CD4-positive, alpha-beta T cell treated with Interleukin-4 for 4 hours (primary cell): ENCODE results near the gene MX2.
"Not testable (repeated sequence)": the region's sequence is repeated elsewhere in the genome, so short reads cannot be mapped to it uniquely, and the experiment has no call there.

Experiments used
- DNase-seq: peaks from one replicate; pipeline ENCODE4 v3.0.0-alpha.2; 2020

Gene MX2

DNA sequence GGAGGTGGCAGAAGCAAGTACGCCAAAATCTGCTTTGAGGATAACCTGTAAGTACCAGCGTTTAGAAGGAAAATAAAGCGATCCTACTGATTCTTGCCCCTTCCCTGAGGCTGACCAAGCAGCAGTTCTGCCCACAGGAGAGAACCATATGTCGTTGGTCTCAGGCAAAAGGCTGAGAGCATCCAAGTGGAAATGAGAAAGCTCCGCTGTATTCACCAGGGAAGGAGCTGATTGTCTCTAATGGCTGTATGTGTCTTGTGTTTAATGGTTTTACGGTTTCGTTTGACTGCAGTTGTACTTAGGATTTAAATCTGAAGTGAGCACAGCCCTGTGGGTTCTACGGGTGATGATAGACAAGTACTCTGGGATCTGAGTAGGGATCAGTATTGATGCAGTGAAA is 23.4 kb upstream of the MX2 start:
- DNase-seq = no peak

DNA sequence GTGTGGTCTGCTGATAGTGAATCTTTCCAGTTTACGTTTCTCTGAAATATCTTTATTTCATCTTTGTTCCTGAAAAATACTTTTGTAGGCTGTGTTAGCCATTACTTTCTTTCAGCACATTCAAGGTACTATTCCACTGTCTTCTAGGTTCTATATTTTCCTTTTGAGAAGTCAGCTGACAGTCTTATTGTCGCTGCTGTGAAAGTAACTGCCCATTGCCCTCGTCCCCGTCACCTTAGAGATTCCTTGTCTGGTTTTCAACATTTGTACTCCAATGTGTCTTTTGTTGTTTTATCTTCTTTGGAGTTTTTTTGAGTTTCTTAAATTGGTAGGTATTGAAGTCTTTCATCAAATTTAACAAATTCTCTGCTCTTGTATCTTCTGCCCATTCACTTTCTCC is 19.8 kb upstream of the MX2 start:
- DNase-seq = no peak

DNA sequence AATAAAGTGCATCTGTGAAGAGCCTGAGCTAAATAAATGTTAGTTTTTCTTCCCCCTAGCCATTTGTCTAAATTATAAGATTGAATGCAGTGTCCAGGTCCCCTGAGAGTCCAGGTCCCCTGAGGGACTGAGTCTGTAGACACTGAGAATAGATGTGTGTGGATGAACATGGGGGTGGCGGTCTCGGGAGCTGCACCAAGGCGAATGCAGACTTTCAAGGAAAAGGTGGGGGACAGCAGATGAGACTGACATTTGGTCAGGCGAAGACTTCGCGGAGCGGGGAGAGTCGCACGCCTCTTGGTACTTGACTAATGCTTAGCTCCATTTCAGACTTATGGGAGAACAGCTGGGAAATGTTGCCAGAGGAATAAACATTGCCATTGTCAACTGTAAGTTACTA is 17.7 kb upstream of the MX2 start:
- DNase-seq = no peak

DNA sequence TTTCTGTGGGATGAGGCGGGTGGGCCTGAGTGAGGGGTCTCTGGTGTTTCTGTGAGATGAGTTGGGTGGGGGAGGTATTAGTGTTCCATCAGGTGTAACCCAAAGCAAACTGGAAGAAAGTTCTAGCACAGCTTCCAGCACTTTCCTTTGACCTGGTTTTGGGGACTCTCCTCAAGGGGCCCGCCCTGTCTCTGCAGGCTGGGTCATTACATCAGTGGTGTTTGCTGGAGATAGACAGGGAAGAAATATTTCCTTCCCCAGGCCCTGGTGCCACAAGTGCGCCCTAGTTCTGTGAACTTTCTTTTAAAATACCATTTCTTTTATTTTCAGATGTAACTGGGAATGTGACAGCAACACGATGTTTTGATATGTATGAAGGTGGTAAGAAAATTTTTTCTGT is 16.5 kb upstream of the MX2 start:
- DNase-seq = no peak

DNA sequence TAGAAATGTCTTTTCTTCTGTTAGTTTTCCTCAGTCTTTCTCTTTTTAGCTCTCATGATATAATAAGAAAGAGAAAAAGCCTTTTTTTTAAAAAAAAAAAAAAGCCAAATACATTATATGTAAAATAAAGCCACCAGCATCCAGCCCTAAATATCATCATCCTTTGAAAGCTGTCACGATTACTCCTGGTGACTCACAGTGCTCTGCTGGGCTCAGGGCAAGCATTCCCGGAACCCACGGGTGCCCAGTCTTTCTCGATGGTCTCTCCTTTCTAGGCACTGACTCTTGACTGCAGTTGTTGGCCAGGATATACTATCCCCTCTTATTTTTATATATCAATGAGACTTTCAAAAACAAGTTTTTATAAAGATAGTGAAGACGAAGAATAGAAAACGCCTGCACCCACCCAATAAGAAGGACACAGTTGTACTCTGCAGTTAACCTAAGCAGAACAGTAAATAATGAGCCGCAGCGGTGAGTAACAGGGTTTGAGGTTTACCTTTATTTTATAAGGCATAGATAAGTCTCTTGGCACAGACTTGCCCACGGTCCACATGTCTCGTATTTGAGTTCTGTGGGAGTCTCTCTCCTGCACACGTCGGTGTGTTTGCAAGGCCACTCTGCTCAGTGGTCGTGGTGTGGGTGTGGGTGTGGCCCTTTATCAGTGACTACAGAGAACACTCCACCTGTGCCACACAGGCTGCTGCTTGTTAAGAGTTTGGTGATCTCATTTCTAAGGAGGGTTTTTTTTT is 15.7 kb upstream of the MX2 start:
- no peak for DNase-seq

DNA sequence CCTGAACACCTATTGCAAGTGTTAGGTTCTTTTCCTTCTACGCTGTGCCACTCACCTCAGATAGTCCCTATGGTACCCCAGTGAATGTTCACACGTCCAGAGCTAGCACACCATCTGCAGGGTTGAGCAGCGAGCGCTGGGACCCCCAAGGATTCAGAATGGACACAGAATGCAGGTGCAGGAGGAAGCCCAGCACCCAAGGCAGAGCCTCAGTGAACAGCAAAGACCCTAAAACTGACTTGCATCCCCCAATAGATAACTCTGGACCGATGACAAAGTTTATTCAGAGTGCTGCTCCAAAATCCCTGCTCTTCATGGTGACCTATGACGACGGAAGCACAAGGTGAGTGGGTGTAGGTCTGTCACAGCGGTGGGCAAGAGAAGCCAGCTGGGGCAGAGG is 15.1 kb upstream of the MX2 start:
- DNase-seq = no peak

DNA sequence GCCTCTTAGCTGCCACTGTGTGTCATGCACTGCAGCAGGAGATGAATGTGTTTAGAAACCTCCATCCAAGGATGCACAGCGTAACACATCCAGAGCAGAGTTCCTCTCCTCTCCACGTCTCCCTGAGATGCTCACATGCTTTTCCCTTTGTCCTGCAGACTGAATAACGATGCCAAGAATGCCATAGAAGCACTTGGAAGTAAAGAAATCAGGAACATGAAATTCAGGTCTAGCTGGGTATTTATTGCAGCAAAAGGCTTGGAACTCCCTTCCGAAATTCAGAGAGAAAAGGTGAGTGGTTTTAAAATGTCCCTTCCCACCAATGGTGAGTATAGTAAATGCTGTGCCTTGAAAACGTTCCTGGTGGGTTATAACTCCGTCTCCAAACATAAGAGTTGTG is 13.4 kb upstream of the MX2 start:
- DNase-seq = no peak

DNA sequence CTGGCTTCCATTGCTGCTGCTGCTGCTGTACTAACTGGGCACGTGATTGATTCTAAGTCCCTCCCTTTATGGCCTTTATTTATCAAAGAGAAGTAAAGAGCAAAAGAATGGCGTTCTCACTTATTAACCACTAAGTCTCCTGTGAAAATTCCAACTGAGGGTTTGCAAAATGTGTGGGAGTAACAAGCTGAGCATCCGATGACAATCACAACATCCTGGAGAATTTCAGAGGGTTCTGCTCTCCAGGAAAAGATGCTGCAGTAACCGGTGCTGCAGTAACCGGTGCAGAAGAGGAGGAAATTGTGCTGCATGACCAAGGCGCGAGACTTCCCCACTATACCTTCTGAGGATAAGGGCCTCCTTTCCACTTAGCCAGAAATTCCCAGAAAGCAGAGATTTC is 12.7 kb upstream of the MX2 start:
- DNase-seq = no peak

DNA sequence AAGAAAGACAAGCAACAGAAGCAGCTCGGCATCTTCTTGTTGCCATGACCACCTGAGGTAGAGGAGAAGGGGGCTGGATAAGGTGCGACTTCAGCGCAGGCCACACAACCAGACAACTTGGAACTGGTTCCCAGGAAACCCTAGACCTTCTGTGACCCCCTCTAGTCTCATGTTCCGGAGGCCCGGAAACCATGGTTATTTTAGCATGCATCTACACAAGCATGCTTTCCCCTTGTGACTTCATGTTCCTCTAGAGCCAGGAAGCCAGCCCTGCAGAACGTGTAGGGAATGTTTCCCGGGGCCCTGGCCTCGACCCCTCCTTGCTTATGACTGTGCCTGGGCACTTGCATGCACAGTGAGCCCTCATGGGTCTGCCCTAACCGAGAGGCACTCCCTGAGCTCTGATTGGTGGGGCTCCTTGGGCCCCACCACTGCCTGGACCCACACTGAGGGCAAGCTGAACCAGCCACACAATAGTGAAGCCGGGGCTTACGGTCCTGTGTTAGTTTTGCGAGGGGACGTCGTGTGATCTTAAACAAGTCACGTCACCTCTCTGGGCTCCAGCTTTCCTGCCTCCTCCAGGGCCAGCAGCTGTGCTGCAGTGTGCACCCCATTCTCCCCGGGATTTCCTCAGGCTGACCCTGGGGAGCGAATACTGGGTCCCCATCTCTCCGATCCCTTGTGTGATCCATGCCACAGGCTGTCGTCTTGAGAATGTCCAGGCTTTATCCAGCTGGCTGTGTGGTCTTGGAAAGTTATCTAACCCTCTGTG is 12.0 kb upstream of the MX2 start:
- no peak for DNase-seq

DNA sequence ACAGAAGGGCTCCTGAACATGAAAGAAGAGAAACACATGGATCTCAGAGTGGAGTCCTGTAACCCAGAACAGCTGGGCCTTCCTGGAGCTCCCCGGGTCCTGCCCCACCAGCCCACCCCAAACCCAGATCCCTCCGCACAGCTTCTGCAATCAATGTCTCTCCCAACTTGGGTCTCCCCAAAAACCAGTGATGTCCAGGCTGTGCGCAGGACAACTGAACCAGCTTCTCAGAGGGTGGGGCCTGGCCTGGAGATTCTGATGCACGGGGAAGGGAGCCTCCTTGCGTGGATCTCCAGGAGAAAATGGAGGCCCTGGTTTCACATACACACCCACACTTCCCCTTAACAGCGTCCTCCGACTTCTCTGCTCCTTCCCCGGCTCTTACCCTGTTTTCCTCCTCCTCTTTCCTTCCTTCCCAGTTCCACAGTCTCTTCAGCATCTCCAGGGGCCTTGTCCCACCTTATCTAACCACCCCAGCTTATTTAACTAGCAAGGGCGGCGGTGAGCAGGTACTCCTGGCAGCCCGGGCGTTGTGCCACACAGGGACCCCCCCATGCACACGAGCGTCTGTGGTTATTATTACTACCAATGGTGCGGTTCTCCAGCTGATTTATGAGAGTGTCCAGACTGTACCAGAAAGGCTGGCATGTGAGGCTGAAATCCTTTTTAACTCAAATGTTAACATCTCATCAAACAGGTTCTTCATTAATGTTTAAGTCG is 11.2 kb upstream of the MX2 start:
- no peak for DNase-seq

DNA sequence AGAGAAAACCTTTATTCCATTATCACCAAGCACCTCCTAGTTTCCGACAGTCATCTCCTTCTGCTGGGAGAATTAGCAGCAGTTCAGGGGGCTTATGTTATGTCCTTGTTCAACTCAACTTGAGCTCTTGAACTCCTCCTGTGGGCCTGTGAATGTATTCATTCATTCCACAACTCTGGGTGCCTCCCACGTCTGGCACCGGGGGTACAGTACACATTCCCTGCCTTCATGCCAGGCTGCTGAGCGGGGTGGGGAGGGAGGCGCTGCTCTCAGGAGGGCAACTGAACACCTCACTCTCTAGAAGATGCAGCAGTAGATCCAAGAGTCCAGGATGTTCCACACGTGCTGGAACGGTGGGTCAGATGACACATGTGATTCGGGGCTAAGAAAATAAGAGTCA is 4.3 kb upstream of the MX2 start:
- DNase-seq = no peak

DNA sequence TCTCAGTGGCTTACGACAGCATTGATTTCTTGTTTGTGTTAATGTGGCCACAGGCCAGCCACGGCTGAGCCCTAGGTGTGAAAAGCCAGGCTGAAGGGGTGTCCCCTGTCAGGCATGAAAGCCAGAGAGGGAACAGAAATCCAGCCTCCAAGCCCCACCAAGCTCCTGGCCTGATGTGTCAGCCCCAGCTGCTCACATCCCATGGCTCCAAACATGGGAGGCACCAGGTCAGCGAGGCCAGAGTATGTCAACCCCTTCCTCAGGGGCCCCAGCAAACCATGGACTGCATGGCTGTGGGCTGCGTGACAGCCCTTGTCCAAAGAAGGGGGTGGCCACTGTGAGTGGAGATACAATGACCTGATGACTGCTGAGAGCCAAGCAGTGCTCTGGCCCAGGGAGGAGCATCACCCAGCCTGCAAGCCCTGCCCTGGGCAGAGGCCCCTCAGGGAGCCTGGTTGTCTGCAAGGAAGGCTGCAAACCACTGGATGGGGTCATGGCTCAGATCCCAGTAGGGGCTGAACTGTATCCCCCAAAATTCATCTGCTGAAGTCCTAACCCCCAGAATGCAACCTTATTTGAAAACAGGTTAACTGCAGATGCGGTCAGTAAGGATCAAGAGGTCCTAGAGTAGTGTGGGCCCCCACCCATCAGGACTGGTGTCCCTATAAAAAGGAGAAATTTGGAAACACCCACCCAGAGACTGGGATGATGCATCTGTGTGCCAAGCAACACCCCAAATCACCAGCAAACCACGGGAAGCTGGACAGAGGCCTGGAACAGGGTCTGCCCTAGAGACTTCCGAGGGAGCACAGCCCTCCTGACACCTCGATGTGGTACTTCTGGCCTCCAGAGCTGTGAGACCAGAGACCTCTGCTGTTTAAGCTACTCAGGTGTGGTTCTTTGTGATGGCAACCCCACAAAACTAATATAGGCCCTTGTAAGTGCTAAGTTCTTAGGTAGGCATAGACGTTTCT is 3.3 kb upstream of the MX2 start:
- no peak for DNase-seq

DNA sequence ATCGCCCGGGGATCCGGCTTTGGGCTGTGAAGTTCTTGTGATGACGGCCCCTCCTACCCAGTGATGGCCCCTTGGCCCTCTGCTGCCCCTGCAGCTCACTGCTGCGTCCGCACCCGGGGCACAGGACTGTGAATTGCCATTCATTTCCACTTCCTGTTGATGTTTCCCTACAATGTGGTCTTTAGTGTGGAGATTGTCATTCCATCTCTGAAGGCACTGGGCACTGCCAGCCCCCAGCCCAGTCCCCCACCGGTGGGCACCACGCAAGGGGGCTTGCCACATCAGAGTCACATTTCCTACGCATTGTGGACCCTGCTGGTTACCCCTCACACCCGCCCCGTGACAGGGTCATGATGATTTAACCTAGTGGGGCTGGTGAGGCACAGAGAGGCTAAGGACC is 2.5 kb upstream of the MX2 start:
- DNase-seq = no peak

DNA sequence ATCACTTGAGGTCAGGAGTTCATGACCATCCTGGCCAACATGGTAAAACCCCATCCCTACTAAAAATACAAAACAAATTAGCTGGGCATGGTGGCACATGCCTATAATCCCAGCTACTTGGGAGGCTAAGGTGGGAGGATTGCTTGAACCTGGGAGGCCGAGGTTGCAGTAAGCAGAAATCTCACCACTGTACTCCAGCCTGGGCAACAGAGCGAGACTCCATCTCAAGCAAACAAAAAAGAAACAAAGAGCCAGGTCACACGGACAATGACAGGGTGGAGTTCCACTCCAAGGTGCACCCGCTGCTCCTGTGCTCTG is 2.1 kb upstream of the MX2 start:
- DNase-seq = not testable (repeated sequence)

DNA sequence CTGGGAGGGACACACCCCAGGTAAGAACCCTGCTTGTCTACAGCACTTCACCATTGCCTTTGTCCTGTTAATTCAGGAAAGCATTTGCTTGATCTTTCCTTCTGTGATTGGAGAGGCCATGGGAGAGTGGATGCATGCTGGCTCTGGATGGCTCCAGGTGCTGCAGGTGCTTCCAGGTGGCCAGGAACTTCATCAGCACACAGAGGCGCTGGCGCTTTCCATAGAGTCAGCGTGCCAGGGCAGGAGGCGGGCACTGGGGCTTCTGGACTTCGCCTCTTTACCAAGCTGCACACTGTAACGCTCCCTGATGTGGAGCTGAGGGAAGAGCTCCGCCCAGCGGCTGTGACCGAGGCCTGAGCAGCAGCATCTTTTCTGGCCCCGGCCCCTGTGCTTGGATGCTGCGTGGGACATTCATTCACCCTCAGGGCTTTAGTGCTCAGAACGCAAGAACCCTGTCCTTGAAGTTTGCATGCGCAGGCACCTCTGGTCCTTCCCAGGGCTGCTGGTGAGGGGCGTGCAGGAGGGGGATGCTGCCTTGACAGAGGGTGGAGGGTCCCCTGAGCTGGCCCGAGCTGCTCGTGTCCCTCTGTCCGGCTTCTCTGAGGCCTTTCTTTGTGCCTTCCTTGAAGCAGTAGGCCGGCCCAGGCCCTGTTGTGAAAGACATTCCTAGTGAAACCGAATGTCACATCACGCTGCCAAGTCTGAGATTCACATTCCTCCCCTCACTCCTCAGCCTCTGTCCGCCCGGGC is 1.6 kb upstream of the MX2 start:
- no peak for DNase-seq

DNA sequence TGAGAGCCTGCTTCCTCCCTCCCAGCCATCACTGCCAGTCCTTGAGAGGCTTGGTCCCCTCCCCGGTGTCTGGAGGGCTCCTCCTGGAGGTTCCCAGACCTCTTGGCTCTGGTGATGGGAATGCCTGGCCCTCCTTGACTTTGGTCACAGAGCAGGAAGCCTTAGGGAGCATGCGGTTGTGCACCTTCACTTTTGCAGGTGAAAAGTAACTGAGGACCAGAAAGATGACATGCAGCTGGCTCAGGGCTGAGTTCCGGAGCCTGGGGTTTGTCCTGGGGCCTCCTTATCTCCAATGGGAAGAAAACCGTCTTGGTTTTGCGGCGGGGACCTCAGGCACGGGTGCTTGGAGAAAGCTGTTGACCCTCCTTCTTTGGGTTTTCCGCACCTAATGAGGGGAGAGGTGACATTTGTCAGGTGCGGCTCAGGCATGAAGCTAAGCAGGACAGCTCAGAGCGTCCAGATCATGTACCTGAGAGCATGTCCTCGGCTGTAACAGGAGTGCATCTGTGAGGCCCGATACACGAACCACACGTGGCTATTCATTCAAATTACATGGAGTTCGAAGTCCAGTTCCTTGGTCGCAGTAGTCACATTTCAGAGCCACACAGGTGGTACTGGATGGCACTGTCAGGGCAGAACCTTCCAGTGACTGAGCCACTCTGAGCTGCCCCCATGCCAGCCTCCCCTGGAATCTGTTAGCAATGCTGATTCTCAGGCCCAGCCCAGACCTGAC is 608 bp upstream of the MX2 start:
- no peak for DNase-seq

DNA sequence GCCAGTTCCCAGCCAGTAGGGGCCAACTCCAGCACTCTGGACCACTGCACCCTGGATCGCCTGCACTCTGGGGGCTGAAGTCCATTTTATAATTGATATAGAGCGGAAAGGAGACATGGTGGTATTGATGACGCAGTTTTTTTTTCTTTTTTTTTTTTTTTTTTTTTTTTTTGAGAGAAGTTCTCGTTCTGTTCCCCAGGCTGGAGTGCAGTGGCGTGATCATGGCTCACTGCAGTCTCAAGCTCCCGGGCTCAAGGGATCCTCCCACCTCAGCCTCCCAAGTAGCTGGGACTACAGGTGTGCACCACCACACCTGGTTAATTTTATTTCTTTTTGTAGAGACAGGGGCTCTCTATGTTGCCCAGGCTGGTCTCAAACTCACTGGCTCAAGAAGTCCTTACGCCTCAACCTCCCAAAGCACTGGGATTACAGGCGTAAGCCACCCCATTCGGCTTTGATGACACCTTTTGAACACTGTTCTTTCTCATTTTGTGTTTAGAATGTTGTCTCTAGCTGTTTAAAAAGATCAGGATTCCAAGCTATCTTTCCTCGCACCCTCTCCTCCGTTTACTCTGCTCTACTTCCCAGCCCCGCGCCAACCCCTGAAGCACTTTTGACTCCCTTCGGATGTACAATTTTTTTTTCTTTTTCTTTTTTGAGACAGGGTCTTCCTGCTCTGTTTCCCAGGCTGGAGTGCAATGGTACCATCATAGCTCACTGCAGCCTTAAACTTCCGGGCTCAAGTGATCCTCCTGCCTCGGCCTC is 960 bp downstream of the MX2 start:
- DNase-seq = no peak

DNA sequence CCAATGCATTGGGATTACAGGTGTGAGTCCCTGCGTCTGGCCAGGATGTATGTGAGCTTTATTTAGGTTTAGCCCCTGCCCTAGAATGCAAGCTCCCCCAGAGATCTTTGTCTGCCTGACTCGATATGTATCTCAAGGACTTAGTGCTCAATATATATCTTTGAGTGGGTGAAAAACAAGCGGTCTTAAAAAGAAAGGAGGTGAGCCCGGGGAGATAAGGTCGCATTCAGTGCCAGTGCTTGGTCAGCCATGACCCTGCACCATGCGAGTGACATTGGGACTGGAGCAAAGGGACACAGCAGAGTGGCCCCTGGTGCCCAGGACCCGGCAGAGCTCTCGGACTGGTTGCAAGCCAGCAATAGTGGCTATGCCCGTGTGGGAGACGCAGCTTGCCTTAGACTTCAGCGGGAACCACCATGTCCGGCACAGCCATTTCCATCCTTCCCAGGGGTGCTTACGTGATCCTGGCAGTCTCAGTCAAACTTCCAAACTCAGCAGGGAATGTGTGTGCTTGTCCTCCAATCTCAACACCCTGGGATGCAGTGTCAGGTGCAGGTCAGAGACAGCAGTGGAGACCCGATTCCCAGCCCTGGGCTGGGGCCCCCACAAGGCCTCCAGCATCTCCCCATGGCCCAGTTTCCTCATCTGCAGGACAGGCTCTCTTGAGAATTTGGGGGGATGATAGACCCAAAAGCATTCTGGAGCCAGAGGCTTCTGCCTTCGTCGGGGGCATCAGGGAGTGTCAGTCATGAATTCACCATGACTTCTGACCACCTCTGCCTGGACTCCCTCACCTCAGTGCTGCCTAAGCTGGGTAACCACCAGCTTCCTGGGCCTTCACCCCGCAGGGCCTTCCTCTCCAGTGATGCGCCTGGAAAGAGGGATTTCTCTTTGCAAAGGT is 1.8 kb downstream of the MX2 start:
- DNase-seq = no peak

DNA sequence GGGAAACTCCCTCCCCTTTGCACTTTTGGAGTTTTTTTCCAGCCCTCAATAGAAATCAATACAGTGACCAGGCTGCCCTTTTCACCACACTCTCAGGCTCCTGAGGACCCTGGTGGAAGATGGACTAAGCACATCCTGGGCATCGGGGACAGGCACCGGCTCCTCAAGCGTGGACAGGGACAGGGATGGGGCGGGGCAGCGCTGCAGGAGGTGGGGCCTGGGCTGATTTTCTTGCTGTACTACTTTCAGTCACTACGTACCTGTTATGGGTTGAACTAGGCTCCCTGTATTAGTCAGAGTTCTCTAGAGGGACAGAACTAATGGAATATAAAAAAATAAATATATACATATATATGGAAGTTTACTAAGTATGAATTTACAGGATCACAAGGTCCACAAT is 2.5 kb downstream of the MX2 start:
- no peak for DNase-seq
